ENCODE results near the gene CHRNA4.

Gene CHRNA4

GRCh38 chr20:63318391-63319163 is 42.6 kb downstream of the CHRNA4 start:
- no peak for DNase-seq

- DNase-seq = no peak
These were observed 43.4 kb downstream of the CHRNA4 start for GRCh38 chr20:63317601-63318291.

- DNase-seq = no peak
These were observed 44.1 kb downstream of the CHRNA4 start for GRCh38 chr20:63317061-63317460.

GRCh38 chr20:63316502-63316921 is 44.6 kb downstream of the CHRNA4 start:
- no peak for DNase-seq

GRCh38 chr20:63315731-63316491 is 45.2 kb downstream of the CHRNA4 start:
- no peak for DNase-seq

GRCh38 chr20:63315240-63315689 is 45.9 kb downstream of the CHRNA4 start:
- no peak for DNase-seq

- DNase-seq = no peak
These were observed 46.4 kb downstream of the CHRNA4 start for GRCh38 chr20:63314566-63315239.

- DNase-seq = no peak
These were observed 47.1 kb downstream of the CHRNA4 start for GRCh38 chr20:63314015-63314471.

GRCh38 chr20:63313349-63314014 is 47.7 kb downstream of the CHRNA4 start:
- DNase-seq = no peak

- DNase-seq = no peak
These were observed 48.3 kb downstream of the CHRNA4 start for GRCh38 chr20:63312690-63313348.

GRCh38 chr20:63312273-63312672 is 48.9 kb downstream of the CHRNA4 start:
- no peak for DNase-seq

GRCh38 chr20:63311833-63312243 is 49.3 kb downstream of the CHRNA4 start:
- DNase-seq = no peak

- DNase-seq = no peak
These were observed 49.8 kb downstream of the CHRNA4 start for GRCh38 chr20:63311186-63311832.

GRCh38 chr20:63310265-63310991 is 50.7 kb downstream of the CHRNA4 start:
- no peak for DNase-seq

GRCh38 chr20:63309261-63310071 is 51.7 kb downstream of the CHRNA4 start:
- no peak for DNase-seq

- DNase-seq = no peak
These were observed 52.8 kb downstream of the CHRNA4 start for GRCh38 chr20:63308218-63308911.

GRCh38 chr20:63307538-63308217 is 53.5 kb downstream of the CHRNA4 start:
- no peak for DNase-seq
